Regular cardiac myocyte (primary cell): Measurements from ENCODE around the gene ZFP91. TPM values are rescaled to one million over a fixed set of nuclear protein-coding genes. Genes with fewer than 3 reads are reported as not detected.

Experiments
- total RNA-seq: library from RNA; depleted of rRNA; stranded (reverse); fragments of >200 nt; gene quantifications from 2 replicates; pipeline ENCODE4 v1.2.3, GENCODE V29; 2014

Gene ZFP91
- total RNA-seq, result 45.8 and 48.2 TPM in 2 replicates

GRCh38 chr11:58578635-58579191, at the start of gene ZFP91:
ZFP91 (plus strand) TSS chr11:58579063; CDS start chr11:58579282, 219 bp downstream.

GRCh38 chr11:58575377-58576020, 3.4 kb upstream of the ZFP91 start, which contains the start of gene LPXN:
LPXN (minus strand) TSS chr11:58575856; CDS start chr11:58575772, 84 bp downstream.

GRCh38 chr11:58622344-58622743, 43.5 kb downstream of the ZFP91 start, which contains the start of gene CNTF:
CNTF (plus strand) TSS chr11:58622665; CDS start chr11:58622753, 88 bp downstream.

Other genes with a start within 250 kb of the ZFP91 start
- gene OR5B17, start 220.0 kb upstream of the ZFP91 start, total RNA-seq, result not detected in 2 replicates
- not detected in 2 replicates for gene OR5B3, start 172.2 kb upstream of the ZFP91 start, total RNA-seq
- gene OR5B2, start 150.9 kb upstream of the ZFP91 start, total RNA-seq, result not detected in 2 replicates
- gene OR5B12, start 136.8 kb upstream of the ZFP91 start, total RNA-seq, result not detected in 2 replicates
- not detected in 2 replicates for gene OR5B21, start 71.0 kb upstream of the ZFP91 start, total RNA-seq
- 3.1 and 12.8 TPM in 2 replicates for gene LPXN, start 3.2 kb upstream of the ZFP91 start, total RNA-seq
- gene CNTF, start 43.6 kb downstream of the ZFP91 start, total RNA-seq, result 1.1 and 1.2 TPM in 2 replicates
- gene GLYAT, start 152.9 kb downstream of the ZFP91 start, total RNA-seq, result not detected in 2 replicates